Measurements from ENCODE around the gene SEMA4G.

DNA sequence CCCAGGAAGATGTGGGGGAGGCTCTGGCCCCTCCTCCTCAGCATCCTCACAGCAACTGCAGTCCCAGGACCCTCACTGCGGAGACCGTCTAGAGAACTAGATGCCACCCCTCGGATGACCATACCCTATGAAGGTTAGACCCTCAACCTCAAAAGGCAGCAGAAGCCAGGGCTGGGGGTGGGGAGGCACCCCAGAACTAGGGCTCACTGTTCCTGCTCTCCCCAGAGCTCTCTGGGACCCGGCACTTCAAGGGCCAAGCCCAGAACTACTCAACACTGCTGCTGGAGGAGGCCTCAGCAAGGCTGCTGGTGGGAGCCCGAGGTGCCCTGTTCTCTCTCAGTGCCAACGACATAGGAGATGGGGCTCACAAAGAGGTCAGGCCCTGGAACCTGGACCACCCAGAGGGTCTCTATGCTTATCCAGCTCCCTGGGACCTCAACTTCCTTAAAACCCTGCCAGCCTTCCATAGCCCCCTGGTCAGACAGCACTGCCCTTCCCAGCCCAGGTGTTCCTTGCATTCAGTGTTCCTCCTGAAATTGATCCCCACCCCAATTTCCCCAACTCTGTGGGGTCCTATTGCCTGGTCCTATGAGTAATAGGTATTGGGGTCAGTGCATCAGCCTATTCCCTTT is 3.7 kb downstream of the SEMA4G start:
- no peak for TF ChIP-seq EP300 (IDR thresholded peaks at IDR 0.05)
- no peak for TF ChIP-seq POLR2A (IDR thresholded peaks at IDR 0.05; ENCODE audit: low read depth)
- TF ChIP-seq CTCF (IDR thresholded peaks at IDR 0.05): no peak
